Measurements from ENCODE around the gene RXRA. TPM values are rescaled to one million over a fixed set of nuclear protein-coding genes. Genes with fewer than 3 reads are reported as not detected.
A peak's percentile ranks its signal among the peaks of the same experiment; 100 is the strongest.

RXRA gene
- total RNA-seq, 1 experiment from 2014 or later: 29.9 TPM

GRCh38 chr9:134349936-134350335, 23.7 kb downstream of the RXRA start:
- no peak overlapping the region for H2BK12ac ChIP-seq (ENCODE audit: insufficient read length, low read depth, low read length)
- H3K4ac ChIP-seq (ENCODE audit: low read depth, low read length): no peak overlapping the region
- no peak overlapping the region for H4K91ac ChIP-seq (ENCODE audit: insufficient read length, low read depth, low read length)
- WGBS (ENCODE audit: extremely low coverage, insufficient read length, low lambda C conversion rate): no CpG with 5 or more reads among the region's 9 CpGs
- no peak overlapping the region for H2BK15ac ChIP-seq (ENCODE audit: low read depth, low read length)
- Mint-ChIP-seq H3K4me3 (no peak overlapping the region), H3K27ac (peak overlapping the region; percentile 27 to 68 (median 55); a peak in 3 of 7 replicates), H3K4me1 (peaks cover 10 to 32% of the 10 kb centered on the region in 2 experiments), H3K27me3 (ENCODE audit: low read depth) (no peaks in the 10 kb centered on the region), H3K9me3 (no peaks in the 10 kb centered on the region), H3K36me3 (ENCODE audit: insufficient read depth in 1 of 3, low read depth in 3 of 3) (no peaks in the 10 kb centered on the region)
- no peak overlapping the region for H2BK20ac ChIP-seq (ENCODE audit: low read depth, low read length, poor library complexity, severe bottlenecking)
- no peaks in the 10 kb centered on the region for H3K4me1 ChIP-seq (ENCODE audit: insufficient read depth, low read length)
- no peak overlapping the region for H4K5ac ChIP-seq (ENCODE audit: insufficient read length, low read depth, low read length)
- no peak overlapping the region for H3K18ac ChIP-seq (ENCODE audit: insufficient read length, low read depth, low read length)
- H3K56ac ChIP-seq (ENCODE audit: insufficient read length, low read depth, low read length): no peak overlapping the region
- H3K79me2 ChIP-seq (ENCODE audit: insufficient read depth, low read length): peaks cover 2% of the 10 kb centered on the region; the same call in 1 of the 2 replicates
- no peak overlapping the region for H3K4me2 ChIP-seq (ENCODE audit: insufficient read depth, insufficient read length, low read length)
- H2BK120ac ChIP-seq (ENCODE audit: low read depth, low read length, poor library complexity, severe bottlenecking): no peak overlapping the region
- H2AFZ ChIP-seq (ENCODE audit: low read length): no peak overlapping the region
- TF ChIP-seq CTCF (conservative IDR thresholded peaks at IDR 0.05): no peak
- no peak overlapping the region for H2BK5ac ChIP-seq (ENCODE audit: insufficient read length, low read length)
- H4K20me1 ChIP-seq (ENCODE audit: control insufficient read depth, insufficient read depth, insufficient read length): no peaks in the 10 kb centered on the region
- no peaks in the 10 kb centered on the region for H3K23me2 ChIP-seq (ENCODE audit: insufficient read length, low read depth, low read length, poor library complexity, severe bottlenecking)
- no peak overlapping the region for H3K23ac ChIP-seq (ENCODE audit: insufficient read length, low read depth, low read length)
- H2AK5ac ChIP-seq (ENCODE audit: insufficient read length, low read length): no peak overlapping the region
- no peaks in the 10 kb centered on the region for H3K9me3 ChIP-seq (ENCODE audit: control insufficient read depth, low read depth, low read length)
- H3K14ac ChIP-seq (ENCODE audit: insufficient read depth, low read length): peak overlapping the region; percentile 60; the same call in 1 of the 2 replicates
- no peak overlapping the region for H3K27ac ChIP-seq (ENCODE audit: insufficient read length, low read depth, low read length)
- H3T11ph ChIP-seq (ENCODE audit: low read length): no peak overlapping the region
- DNase-seq: no peak
- no peak overlapping the region for H3K9ac ChIP-seq (ENCODE audit: extremely low read depth, insufficient read length, low read length)
- H4K8ac ChIP-seq (replicated peaks; ENCODE audit: insufficient read length, low read depth, low read length): no peak overlapping the region
- no peaks in the 10 kb centered on the region for H3K79me1 ChIP-seq (ENCODE audit: insufficient read depth, low read depth, low read length, poor library complexity, severe bottlenecking)
- no peaks in the 10 kb centered on the region for H3K27me3 ChIP-seq (ENCODE audit: insufficient read depth, low read length)
